Ishikawa (cell line): ENCODE results near the gene PRPF40B.

Experiments
- EP300 ChIP-seq: IDR thresholded peaks from 2 replicates; pipeline ENCODE4 v1.6.1; 2012; ENCODE audit warnings: borderline replicate concordance
- FOXM1 ChIP-seq: IDR thresholded peaks from 2 replicates; pipeline ENCODE4 v1.6.1; 2012; ENCODE audit warnings: low read depth, borderline replicate concordance
- TEAD4 ChIP-seq: IDR thresholded peaks from 2 replicates; pipeline ENCODE4 v1.6.1; 2012

DNA sequence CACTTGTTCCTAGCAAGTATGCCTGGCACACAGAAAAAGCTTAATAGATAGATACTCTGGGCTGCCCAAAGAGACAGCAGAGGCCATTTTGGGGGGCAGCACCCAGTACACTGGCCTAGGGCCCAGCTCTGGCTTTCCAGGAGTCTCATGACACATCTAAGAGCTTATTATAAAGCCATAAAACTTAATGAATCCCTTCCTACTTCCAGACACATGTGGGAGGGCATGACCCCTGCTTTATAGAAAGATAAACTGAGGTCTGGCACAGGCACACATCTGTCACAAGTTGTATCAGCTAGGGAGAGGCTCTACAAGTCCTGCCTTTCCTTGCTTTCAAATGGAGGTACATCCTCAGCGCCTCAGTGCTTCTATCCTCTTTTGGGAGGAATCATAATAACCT, 56.7 kb downstream of the PRPF40B start:
- no peak for TF ChIP-seq EP300
- no peak for TF ChIP-seq FOXM1
- no peak for TF ChIP-seq TEAD4
